Measurements from ENCODE around the gene SLC10A1. TPM values are rescaled to one million over a fixed set of nuclear protein-coding genes. Genes with fewer than 3 reads are reported as not detected.

The SLC10A1 gene
- not detected in 2 replicates for total RNA-seq

DNA sequence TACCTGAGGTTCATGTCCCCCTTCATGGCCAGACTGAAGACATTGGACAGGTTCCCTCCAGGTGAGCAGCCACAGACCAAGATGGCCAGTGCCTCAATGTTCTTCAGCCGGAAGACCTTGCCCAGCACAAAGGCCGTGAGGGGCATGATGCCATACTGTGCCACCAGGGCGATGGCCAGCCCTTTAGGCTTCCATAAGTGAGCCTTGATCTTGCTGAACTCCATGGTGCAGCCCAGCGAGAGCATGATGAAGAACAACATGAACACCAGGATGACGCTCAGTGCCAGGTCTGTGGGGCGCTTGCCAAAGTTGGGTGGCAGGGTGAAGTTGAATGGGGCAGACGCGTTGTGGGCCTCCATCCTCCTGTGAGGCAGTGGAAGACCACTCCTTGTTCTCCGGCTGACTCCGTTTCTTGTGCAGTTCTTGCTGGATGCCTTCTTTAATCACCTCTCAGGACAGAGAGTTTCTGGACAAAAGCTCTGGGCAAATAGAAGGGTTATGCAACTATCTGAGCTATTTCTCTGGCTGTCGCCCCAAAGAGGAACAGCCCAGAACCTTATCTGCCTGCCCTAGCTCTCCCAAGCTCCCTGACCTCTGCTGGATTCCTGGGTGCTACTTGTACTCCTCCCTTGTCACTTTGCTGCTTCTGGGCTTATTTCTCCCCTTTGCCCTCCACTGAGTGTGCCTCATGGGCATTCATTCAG lies at the start of gene SLC10A1:
SLC10A1 (minus strand) TSS at position 445 of the 704 bp plus-strand sequence; CDS start at position 359, 86 bp downstream.

GRCh38 chr14:69766984-69767368 lies 30.1 kb downstream of the SLC10A1 start, which contains the start of gene SRSF5:
TSS of gene SRSF5 (plus strand) at chr14:69767142. CDS start at chr14:69768157, 1,015 bp downstream.

Small RNA genes within 50 kb of the gene (small RNA-seq; reads per million reads assigned to genes)
- not detected for gene RF00614

Other genes with a start within 250 kb of the SLC10A1 start
- gene CCDC177, start 222.4 kb downstream of the SLC10A1 start, total RNA-seq: not detected in 2 replicates
- 4.4 and 5.5 TPM in 2 replicates for gene SUSD6, start 185.6 kb downstream of the SLC10A1 start, total RNA-seq
- gene SRSF5, start 30.1 kb downstream of the SLC10A1 start, total RNA-seq: 80.8 and 89.7 TPM in 2 replicates
- gene SMOC1, start 82.2 kb upstream of the SLC10A1 start, total RNA-seq: 23.9 and 25.2 TPM in 2 replicates